Peyer's patch (tissue), 4 donors: ENCODE data around the gene NPR1. TPM values are rescaled to one million over a fixed set of nuclear protein-coding genes. Genes with fewer than 3 reads are reported as not detected.
A peak's percentile ranks its signal among the peaks of the same experiment; 100 is the strongest.

Experiments
- DNase-seq, 3 donors: peaks; one replicate each; pipeline ENCODE4 v3.0.0-alpha.2; 2017 to 2019
- H3K27ac ChIP-seq, 4 donors: fragments of 200-600 bp; sonication (generic); one replicate each; pipeline ENCODE4 v1.5.1; 2016 to 2019
- H3K27me3 ChIP-seq, 2 donors: fragments of 200-600 bp; sonication (generic); one replicate each; pipeline ENCODE4 v1.5.1; 2019
- H3K36me3 ChIP-seq, 3 donors: fragments of 200-600 bp; sonication (generic); one replicate each; pipeline ENCODE4 v1.5.1; 2016 to 2019
- H3K4me1 ChIP-seq, 4 donors: fragments of 200-600 bp; sonication (generic); one replicate each; pipeline ENCODE4 v1.5.1; 2016 to 2019
- H3K4me3 ChIP-seq, 4 donors: fragments of 200-600 bp; sonication (generic); 1 replicate in 3 of 4; 2 replicates in 1 of 4; pipeline ENCODE4 v1.5.1; 2016 to 2019; ENCODE audit warnings: mild to moderate bottlenecking in 1 of 4
- H3K9me3 ChIP-seq, 4 donors: fragments of 200-600 bp; sonication (generic); one replicate each; pipeline ENCODE4 v1.5.1; 2016 to 2019; ENCODE audit warnings: mild to moderate bottlenecking in 1 of 4
- POLR2A ChIP-seq, 2 donors: fragments of 450-650 bp; IDR thresholded peaks; one replicate each; pipeline ENCODE4 v1.5.1; 2017; ENCODE audit warnings: antibody characterized with exemption in 2 of 2, mild to moderate bottlenecking in 2 of 2, moderate library complexity in 2 of 2
- total RNA-seq, 4 donors: library from RNA; depleted of rRNA; stranded (reverse); fragments of >200 nt; gene quantifications; one replicate each; pipeline ENCODE4 v1.1.0, GENCODE V29; 2016
- TF ChIP-seq, protein P1 (sequence below), 6 experiments: fragments of 450-650 bp in 4 of 6; fragments of 200-600 bp in 2 of 6; sonication (generic) in 1 of 6; IDR thresholded peaks; one replicate each; pipeline ENCODE4 v1.5.1; 2017 to 2019; ENCODE audit warnings: antibody characterized with exemption in 6 of 6, mild to moderate bottlenecking in 3 of 6, moderate library complexity in 1 of 6

The NPR1 gene
- total RNA-seq, 4 donors from 2014 or later: 5.0 to 17.3 (median 10.9) TPM

DNA sequence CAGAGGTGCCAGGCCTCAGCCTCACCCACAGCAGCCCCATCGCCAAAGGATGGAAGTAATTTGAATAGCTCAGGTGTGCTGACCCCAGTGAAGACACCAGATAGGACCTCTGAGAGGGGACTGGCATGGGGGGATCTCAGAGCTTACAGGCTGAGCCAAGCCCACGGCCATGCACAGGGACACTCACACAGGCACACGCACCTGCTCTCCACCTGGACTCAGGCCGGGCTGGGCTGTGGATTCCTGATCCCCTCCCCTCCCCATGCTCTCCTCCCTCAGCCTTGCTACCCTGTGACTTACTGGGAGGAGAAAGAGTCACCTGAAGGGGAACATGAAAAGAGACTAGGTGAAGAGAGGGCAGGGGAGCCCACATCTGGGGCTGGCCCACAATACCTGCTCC, 15.0 kb downstream of the NPR1 start:
- Histone ChIP-seq H3K4me1 (no peaks in the 10 kb centered on the region), H3K4me3 (no peak overlapping the region), H3K27ac (no peak overlapping the region), H3K36me3 (no peaks in the 10 kb centered on the region), H3K9me3 (no peaks in the 10 kb centered on the region), H3K27me3 (no peaks in the 10 kb centered on the region)
- TF ChIP-seq, protein P1, sequence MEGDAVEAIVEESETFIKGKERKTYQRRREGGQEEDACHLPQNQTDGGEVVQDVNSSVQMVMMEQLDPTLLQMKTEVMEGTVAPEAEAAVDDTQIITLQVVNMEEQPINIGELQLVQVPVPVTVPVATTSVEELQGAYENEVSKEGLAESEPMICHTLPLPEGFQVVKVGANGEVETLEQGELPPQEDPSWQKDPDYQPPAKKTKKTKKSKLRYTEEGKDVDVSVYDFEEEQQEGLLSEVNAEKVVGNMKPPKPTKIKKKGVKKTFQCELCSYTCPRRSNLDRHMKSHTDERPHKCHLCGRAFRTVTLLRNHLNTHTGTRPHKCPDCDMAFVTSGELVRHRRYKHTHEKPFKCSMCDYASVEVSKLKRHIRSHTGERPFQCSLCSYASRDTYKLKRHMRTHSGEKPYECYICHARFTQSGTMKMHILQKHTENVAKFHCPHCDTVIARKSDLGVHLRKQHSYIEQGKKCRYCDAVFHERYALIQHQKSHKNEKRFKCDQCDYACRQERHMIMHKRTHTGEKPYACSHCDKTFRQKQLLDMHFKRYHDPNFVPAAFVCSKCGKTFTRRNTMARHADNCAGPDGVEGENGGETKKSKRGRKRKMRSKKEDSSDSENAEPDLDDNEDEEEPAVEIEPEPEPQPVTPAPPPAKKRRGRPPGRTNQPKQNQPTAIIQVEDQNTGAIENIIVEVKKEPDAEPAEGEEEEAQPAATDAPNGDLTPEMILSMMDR (IDR thresholded peaks at IDR 0.05): no peak
- no peak for TF ChIP-seq POLR2A (IDR thresholded peaks at IDR 0.05)
- no peak for DNase-seq

DNA sequence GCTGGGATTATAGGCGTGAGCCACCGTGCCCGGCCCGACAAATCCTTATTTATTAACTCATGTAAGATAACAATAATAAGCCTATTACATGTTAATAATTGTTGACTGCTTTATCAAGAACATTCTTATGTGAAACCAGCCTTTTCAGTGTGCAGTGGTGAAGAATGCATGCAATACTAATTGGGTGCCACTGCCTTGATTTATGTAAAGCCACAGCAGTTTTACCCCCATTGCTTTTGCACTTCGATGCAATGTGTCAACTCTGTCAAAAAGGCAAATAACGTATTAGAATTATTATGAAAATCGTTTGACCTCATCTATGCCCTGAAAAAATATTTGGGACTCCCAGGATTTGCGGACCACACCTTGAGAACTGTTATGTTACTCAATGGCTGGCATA, 18.3 kb downstream of the NPR1 start:
- H3K27me3 ChIP-seq: no peaks in the 10 kb centered on the region
- TF ChIP-seq, protein P1 (IDR thresholded peaks at IDR 0.05): no peak
- no peaks in the 10 kb centered on the region for H3K9me3 ChIP-seq
- no peaks in the 10 kb centered on the region for H3K36me3 ChIP-seq
- no peak overlapping the region for H3K4me3 ChIP-seq
- DNase-seq: no peak
- peak overlapping the region in 2 of 4 donors; percentile 64 to 84 for H3K27ac ChIP-seq
- no peaks in the 10 kb centered on the region for H3K4me1 ChIP-seq

DNA sequence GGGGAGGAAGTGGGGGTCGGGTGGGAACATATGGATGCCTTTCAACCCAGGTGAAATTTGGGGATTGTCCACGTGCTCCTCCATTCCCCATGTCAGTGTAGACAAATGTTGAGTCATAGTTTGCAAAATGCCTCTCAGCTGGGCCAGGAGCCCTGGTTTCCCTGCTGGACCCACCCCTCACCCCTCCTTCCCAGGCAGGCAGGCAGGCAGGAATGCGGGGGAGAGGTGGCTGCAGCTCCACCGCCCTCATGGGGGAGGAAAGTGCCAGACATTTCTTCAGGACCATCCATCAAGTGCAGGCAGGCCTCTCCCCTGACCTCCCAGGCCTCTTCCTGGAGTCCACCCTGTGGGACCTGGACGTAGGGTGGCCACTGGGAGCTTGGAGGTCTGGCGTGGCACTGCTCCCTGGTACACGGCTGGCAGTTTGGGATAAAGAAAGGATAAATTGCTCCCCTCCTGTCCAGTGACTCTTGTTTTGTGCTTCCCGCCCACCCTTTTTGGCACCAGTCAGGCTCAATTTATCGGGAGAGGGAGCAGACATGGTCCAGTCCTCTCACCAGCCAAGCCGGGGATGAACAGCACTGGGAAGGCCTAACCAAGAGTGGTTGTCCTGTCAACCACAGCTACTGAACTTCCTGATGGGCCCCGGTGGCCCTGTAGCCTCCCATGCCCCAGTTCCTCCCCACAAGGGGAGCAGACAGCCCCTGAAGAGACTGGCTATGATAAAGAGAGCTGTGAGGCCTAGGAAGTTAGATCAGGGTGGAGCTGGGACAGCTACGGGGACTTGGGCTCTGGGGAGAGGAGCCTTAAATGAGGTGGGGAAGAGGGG, 18.9 kb downstream of the NPR1 start:
- TF ChIP-seq POLR2A (IDR thresholded peaks at IDR 0.05): no peak
- TF ChIP-seq, protein P1 (IDR thresholded peaks at IDR 0.05): no peak
- peak overlapping the region; percentile 46 to 84 (median 66) for H3K27ac ChIP-seq
- no peaks in the 10 kb centered on the region for H3K27me3 ChIP-seq
- H3K36me3 ChIP-seq: no peaks in the 10 kb centered on the region
- H3K4me3 ChIP-seq: no peak overlapping the region
- DNase-seq: no peak
- H3K4me1 ChIP-seq: no peaks in the 10 kb centered on the region
- no peaks in the 10 kb centered on the region for H3K9me3 ChIP-seq

DNA sequence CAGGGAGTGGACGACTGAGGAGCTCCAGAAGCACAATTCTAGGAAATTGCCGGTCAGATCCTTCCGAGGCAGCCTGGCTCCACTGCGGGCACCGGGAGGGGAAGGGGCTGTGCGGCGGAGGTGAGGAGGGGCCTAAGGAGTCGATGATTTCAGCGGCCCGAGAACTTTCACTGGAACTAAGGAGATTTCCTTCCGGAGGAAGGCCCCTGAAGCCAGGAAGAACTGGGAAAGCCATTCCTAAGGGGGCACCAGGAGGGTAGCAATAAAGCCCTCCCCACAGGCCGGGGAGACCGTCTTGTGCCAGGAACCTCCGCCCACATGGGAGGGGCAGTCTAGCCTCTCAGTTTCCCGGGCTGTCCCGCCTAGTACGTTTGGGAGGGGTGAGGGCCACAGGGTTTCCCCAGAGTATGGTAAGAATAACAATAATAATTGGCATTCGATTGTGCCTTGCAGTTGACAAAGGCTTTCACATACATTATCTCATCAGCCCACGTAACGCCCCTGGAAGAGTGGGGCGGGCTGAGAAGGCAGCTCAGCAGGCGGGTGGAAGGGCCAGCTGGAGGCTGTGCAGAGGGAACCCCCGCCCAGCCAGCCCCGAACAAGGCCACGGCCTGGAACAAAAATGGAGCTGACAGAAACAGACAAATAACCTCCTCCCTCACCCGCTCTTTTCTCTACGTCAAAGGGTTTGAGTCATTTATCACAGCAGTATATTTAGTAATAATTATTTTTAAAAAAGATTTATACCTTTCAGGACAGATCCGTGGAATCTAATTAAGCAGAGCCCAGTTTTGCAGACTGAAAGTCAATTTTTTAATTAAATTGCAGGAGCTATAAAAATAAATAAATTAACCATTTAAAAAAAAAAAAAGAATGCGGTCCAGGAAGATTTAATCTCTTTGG, 19.8 kb downstream of the NPR1 start:
- DNase-seq: peak in 1 of 3 donors; percentile 55
- Histone ChIP-seq H3K4me3 (peak overlapping the region in 1 of 4 donors; percentile 7), H3K36me3 (no peaks in the 10 kb centered on the region)

More for the DNA sequence above, 19.8 kb downstream of the NPR1 start:
- no peaks in the 10 kb centered on the region for H3K9me3 ChIP-seq
- no peak for TF ChIP-seq POLR2A (IDR thresholded peaks at IDR 0.05)
- TF ChIP-seq, protein P1 (IDR thresholded peaks at IDR 0.05): no peak
- H3K27ac ChIP-seq: peak overlapping the region; percentile 46 to 84 (median 66)
- H3K27me3 ChIP-seq: no peaks in the 10 kb centered on the region
- no peaks in the 10 kb centered on the region for H3K4me1 ChIP-seq
